AG10803 (cell line): Measurements from ENCODE around the gene MTCH1.

Source experiments
- DNase-seq: peaks from one replicate; pipeline ENCODE4 v3.0.0; 2010; ENCODE audit warnings: low read depth
- H3K4me3 ChIP-seq: 2 replicates; pipeline ENCODE4 v1.5.1; 2011; ENCODE audit warnings: mild to moderate bottlenecking, low read length, control low read depth
- TF ChIP-seq, protein P1 (sequence below): conservative IDR thresholded peaks from 2 replicates; pipeline ENCODE4 v1.5.1; 2011; ENCODE audit warnings: mild to moderate bottlenecking, low read length, control low read depth, inconsistent platforms

The MTCH1 gene

DNA sequence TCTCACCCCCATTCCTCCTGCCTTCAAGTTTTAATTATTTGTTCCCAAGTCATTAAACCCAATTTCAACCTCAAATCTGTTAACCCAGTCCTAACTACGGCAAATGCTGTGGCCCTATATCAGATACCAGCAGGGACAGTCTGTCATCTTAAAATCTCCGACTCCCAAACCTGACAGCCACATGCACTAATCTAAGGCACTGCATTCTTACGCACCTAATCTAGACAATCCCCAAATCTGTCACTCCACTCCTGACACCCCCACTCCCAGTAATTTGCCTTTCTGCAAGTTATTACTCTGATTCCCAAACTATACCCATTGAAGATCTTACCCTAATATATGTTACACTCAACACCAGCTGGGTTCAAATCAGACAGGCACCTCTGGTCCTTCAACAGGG lies 2.5 kb downstream of the MTCH1 start:
- H3K4me3 ChIP-seq, result peak overlapping the region; percentile 99
- TF ChIP-seq, protein P1, sequence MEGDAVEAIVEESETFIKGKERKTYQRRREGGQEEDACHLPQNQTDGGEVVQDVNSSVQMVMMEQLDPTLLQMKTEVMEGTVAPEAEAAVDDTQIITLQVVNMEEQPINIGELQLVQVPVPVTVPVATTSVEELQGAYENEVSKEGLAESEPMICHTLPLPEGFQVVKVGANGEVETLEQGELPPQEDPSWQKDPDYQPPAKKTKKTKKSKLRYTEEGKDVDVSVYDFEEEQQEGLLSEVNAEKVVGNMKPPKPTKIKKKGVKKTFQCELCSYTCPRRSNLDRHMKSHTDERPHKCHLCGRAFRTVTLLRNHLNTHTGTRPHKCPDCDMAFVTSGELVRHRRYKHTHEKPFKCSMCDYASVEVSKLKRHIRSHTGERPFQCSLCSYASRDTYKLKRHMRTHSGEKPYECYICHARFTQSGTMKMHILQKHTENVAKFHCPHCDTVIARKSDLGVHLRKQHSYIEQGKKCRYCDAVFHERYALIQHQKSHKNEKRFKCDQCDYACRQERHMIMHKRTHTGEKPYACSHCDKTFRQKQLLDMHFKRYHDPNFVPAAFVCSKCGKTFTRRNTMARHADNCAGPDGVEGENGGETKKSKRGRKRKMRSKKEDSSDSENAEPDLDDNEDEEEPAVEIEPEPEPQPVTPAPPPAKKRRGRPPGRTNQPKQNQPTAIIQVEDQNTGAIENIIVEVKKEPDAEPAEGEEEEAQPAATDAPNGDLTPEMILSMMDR, result no peak
- DNase-seq, result no peak

DNA sequence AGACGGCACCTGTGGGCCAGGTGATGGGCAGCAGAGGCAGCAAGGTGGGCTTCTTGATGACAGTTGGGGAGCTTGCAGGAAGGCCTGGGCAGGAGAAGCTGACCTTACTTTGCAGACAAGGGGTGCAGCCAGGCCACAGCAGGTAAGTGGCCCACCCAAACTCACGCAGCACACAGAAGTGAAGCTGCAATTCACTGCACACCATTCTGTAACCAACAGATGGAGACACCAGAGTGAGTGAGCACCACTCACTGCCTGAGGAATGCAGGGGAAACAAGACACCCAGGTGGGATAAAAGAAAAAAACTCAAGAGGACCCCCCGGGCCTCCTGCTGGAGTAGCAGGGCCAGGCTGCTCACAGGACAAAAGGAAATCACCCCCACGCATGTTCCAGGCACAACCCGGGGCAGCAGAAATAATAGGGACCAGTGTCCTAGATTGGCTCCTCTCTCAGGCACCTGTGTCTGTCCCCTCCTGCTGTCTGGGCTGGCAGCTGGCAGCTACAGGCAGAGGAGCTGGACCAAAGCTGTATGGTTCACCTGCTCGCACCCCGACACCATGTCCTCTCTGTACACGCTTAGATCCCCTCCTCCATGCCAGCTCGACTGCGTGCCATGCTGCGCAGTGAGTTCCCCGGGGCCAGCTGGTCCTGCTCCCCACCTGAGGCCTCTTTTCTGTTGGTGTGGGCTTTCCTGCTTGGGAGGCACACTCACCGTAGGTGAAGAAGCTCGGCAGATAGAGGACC lies 4.9 kb downstream of the MTCH1 start:
- TF ChIP-seq, protein P1, result 0 out of 2 replicates have a peak, but pooled peaks have one; percentile 19
- DNase-seq, result no peak
- no peak overlapping the region for H3K4me3 ChIP-seq

DNA sequence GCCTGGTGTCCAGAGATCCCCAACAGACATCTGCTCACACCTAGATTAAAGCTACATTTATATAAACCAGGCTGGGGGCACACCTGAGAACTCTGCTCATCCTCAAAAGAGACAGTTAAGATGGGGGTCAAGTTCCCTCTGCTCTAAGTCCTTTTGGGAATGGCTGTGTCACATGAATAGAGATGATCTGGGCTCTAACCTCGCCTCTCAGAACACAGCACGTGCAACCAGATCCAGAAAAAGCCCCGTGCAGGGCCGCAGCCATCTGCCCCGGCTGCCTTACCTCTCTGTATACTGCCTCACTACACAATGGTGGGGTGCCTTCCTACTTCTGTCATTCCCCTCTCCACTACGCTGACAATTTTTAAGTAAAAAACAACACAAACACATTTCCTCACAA lies 5.9 kb downstream of the MTCH1 start:
- H3K4me3 ChIP-seq, result no peak overlapping the region
- no peak for DNase-seq
- TF ChIP-seq, protein P1, result no peak

DNA sequence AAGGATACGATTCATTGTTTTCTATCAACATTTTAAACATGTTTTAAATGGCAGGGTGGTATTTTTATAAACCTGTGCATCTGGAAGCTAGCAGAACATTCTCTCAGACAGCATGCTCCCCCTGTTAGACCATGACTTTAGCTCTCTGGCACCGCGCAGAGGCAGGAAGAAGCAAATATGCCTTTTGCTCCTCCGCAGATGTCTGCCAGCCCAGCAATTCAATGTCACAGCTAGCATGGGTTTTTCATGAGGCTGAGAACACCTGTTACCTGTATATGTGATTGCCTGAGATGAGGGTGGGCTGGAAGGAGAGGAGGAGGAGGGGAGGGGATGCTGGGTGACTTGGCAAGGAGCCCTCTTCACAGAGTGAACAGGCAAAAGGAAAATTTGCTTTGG lies 6.7 kb downstream of the MTCH1 start:
- H3K4me3 ChIP-seq, result no peak overlapping the region
- DNase-seq, result peak; percentile 73
- TF ChIP-seq, protein P1, result peak; percentile 92

DNA sequence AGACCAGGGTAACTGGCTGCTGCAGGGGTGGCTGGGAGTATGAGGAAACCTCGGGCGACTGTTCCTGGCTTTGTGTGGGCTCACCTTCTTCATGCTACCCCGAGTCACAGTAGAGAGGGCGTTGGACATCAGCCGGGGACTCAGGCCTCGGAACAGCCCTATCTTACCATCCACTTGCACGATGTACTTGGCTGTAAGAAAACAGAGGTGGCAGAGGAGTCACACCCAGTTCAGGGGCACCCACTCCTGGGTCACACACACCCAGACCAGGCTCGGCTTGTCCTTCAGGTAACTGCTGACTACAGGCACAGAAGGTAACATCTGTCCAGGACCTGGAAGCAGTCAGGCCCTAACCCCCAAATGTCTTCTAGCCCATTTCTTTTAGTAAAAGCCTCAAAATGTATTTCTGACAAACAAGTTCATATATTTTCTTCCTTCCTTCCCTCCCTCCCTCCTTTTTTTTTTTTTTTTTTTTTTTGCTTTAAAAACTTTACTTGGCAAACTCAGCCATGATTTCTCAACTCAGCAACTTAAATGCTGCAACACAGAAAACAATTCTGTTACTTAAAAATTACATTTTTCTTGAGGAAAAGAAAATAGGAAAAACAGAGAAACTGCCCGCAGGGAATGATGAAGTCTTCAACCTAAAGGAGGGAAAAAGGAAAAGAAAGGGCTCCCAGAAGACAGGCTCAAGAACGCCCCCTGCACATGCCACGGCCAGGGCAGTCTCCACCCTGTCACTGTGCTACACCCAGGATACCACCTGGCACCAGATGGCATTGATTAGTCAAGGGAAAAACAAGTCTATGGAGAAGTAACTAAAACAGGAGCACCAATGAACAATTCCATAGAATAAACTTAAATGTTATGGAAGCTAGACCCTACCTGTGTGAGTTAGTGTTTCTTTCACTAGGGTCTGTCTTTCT lies 7.3 kb downstream of the MTCH1 start:
- DNase-seq, result peak; percentile 27
- no peak overlapping the region for H3K4me3 ChIP-seq
- TF ChIP-seq, protein P1, result no peak

DNA sequence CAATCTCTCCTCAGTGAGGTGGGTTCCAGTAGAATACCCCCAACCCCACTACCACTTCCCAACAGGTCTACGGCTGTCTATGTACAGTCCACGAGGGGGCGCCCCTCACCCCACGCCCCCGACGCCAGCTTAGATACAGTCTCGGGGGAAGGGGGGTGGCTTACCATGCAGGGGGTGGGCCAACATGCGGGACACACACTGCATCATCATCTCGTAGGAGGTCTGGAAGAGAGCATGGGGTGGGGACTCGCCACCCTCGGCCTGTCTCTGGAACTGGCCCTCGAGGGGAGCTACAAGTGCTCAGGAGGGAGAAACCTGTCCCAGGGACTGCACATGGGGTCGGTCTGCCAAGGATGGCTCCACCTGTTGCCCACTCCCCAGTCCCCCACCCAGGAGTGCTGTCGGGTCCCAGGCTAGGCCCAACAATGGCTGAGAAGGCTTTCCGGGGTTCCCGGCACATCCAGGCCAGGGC lies 8.5 kb downstream of the MTCH1 start:
- TF ChIP-seq, protein P1, result peak; percentile 34
- DNase-seq, result no peak
- H3K4me3 ChIP-seq, result no peak overlapping the region
